Stimulated activated CD4-positive, alpha-beta T cell treated with anti-CD3 and anti-CD28 coated beads, Interleukin-12 subunit alpha, Interleukin-12 subunit beta, amount 100 ng/mL, for 4 hours (primary cell): ENCODE data around the gene PIGL.
"Not testable (repeated sequence)": the region's sequence is repeated elsewhere in the genome, so short reads cannot be mapped to it uniquely, and the experiment has no call there.

ENCODE experiments used
- DNase-seq: peaks from one replicate; pipeline ENCODE4 v3.0.0-alpha.2; 2020

PIGL gene

GRCh38 chr17:16222406-16222805 is 5.4 kb downstream of the PIGL start:
- no peak for DNase-seq

GRCh38 chr17:16229912-16230561 is 13.0 kb downstream of the PIGL start:
- not testable (repeated sequence) for DNase-seq

- no peak for DNase-seq
These were observed 15.4 kb downstream of the PIGL start for GRCh38 chr17:16232391-16232790.

GRCh38 chr17:16239931-16240330 is 22.9 kb downstream of the PIGL start:
- DNase-seq = no peak

- no peak for DNase-seq
These were observed 24.9 kb downstream of the PIGL start for GRCh38 chr17:16241906-16242399.

- DNase-seq = no peak
These were observed 26.4 kb downstream of the PIGL start for GRCh38 chr17:16243385-16243784.

- no peak for DNase-seq
These were observed 27.0 kb downstream of the PIGL start for GRCh38 chr17:16243801-16244567.

GRCh38 chr17:16247586-16247984 is 30.6 kb downstream of the PIGL start:
- DNase-seq = no peak

GRCh38 chr17:16250635-16251034 is 33.6 kb downstream of the PIGL start:
- DNase-seq = no peak

- DNase-seq = no peak
These were observed 34.0 kb downstream of the PIGL start for GRCh38 chr17:16251043-16251442.

GRCh38 chr17:16251556-16251955 is 34.5 kb downstream of the PIGL start:
- DNase-seq = no peak

- DNase-seq = no peak
These were observed 37.9 kb downstream of the PIGL start for GRCh38 chr17:16254773-16255400.

- DNase-seq = no peak
These were observed 38.5 kb downstream of the PIGL start for GRCh38 chr17:16255481-16255921.

GRCh38 chr17:16258901-16259300 is 41.9 kb downstream of the PIGL start:
- DNase-seq = no peak

GRCh38 chr17:16259926-16260325 is 42.9 kb downstream of the PIGL start:
- no peak for DNase-seq

- no peak for DNase-seq
These were observed 44.0 kb downstream of the PIGL start for GRCh38 chr17:16261049-16261448.

GRCh38 chr17:16262201-16262600 is 45.2 kb downstream of the PIGL start:
- no peak for DNase-seq

- no peak for DNase-seq
These were observed 50.2 kb downstream of the PIGL start for GRCh38 chr17:16267174-16267573.

- no peak for DNase-seq
These were observed 52.6 kb downstream of the PIGL start for GRCh38 chr17:16269658-16270057.

GRCh38 chr17:16272111-16272840 is 55.3 kb downstream of the PIGL start:
- DNase-seq = no peak

- no peak for DNase-seq
These were observed 56.5 kb downstream of the PIGL start for GRCh38 chr17:16273499-16273898.

- DNase-seq = no peak
These were observed 56.9 kb downstream of the PIGL start for GRCh38 chr17:16273929-16274339.

- DNase-seq = no peak
These were observed 58.0 kb downstream of the PIGL start for GRCh38 chr17:16275024-16275423.
